Uterus (tissue), 4 donors: ENCODE data around the gene TRIM33. TPM values are rescaled to one million over a fixed set of nuclear protein-coding genes. Genes with fewer than 3 reads are reported as not detected.
"Not testable (repeated sequence)": the region's sequence is repeated elsewhere in the genome, so short reads cannot be mapped to it uniquely, and the experiment has no call there.

Source experiments
- DNase-seq, 2 donors: peaks; one replicate each; pipeline ENCODE4 v3.0.0-alpha.2; 2019 to 2020
- H3K27ac ChIP-seq, 2 donors: fragments of 200-600 bp; sonication (generic); 1 replicate in 1 of 2; 2 replicates in 1 of 2; pipeline ENCODE4 v1.5.1; 2016 to 2018
- H3K27me3 ChIP-seq, 2 donors: fragments of 200-600 bp; sonication (generic); one replicate each; pipeline ENCODE4 v1.5.1; 2018 to 2019; ENCODE audit warnings: control low read depth in 1 of 2
- H3K36me3 ChIP-seq, 2 donors: fragments of 200-600 bp; sonication (generic); one replicate each; pipeline ENCODE4 v1.5.1; 2019; ENCODE audit warnings: control low read depth in 1 of 2
- H3K4me1 ChIP-seq, 2 donors: fragments of 200-600 bp; sonication (generic); one replicate each; pipeline ENCODE4 v1.5.1; 2018 to 2019; ENCODE audit warnings: control low read depth in 1 of 2
- H3K4me3 ChIP-seq, 2 donors: fragments of 200-600 bp; sonication (generic); 1 replicate in 1 of 2; 2 replicates in 1 of 2; pipeline ENCODE4 v1.5.1; 2018 to 2019; ENCODE audit warnings: mild to moderate bottlenecking in 1 of 2
- H3K9me3 ChIP-seq, 2 donors: fragments of 200-600 bp; sonication (generic); one replicate each; pipeline ENCODE4 v1.5.1; 2019; ENCODE audit warnings: control low read depth in 1 of 2
- CTCF ChIP-seq, 4 experiments: fragments of 200-600 bp in 2 of 4; fragments of 450-650 bp in 2 of 4; sonication (generic) in 2 of 4; IDR thresholded peaks; one replicate each; pipeline ENCODE4 v1.5.1; 2016 to 2019; ENCODE audit warnings: antibody characterized with exemption in 4 of 4, mild to moderate bottlenecking in 2 of 4, moderate library complexity in 1 of 4
- POLR2A ChIP-seq, 2 donors: fragments of 450-650 bp; IDR thresholded peaks; one replicate each; pipeline ENCODE4 v1.6.1; 2016; ENCODE audit warnings: antibody characterized with exemption in 2 of 2, mild to moderate bottlenecking in 1 of 2, moderate library complexity in 1 of 2
- intact Hi-C: fragments of 100-400 bp; cut with DNase I; formaldehyde crosslinking; loops from one replicate; pipeline ENCODE4 v1.15.1; 2023; ENCODE audit warnings: low total_unique reads
- total RNA-seq, 4 donors: library from RNA; depleted of rRNA in 3 of 4; stranded (reverse); fragments of >200 nt in 3 of 4; gene quantifications; one replicate each; pipeline versions ENCODE4 v1.1.0 to v1.2.4, GENCODE V29; 2014 to 2023
- donor health status: DM: yes; HTN: yes; CAD: no.

TRIM33 gene
- total RNA-seq, 4 donors from 2014 or later = 23.6 to 73.7 (median 50.8) TPM

GRCh38 chr1:114431026-114431425 lies 80.0 kb downstream of the TRIM33 start:
- H3K27ac ChIP-seq = no peak overlapping the region
- H3K27me3 ChIP-seq = no peaks in the 10 kb centered on the region
- intact Hi-C loops = no loop called here
- H3K36me3 ChIP-seq = no peaks in the 10 kb centered on the region
- DNase-seq = no peak
- H3K4me3 ChIP-seq = no peak overlapping the region
- H3K9me3 ChIP-seq = no peaks in the 10 kb centered on the region
- H3K4me1 ChIP-seq = no peaks in the 10 kb centered on the region
- TF ChIP-seq POLR2A (IDR thresholded peaks at IDR 0.05) = no peak
- TF ChIP-seq CTCF (IDR thresholded peaks at IDR 0.05) = no peak

GRCh38 chr1:114428083-114428754 lies 82.8 kb downstream of the TRIM33 start:
- Histone ChIP-seq H3K4me3 (no peak overlapping the region), H3K4me1 (no peaks in the 10 kb centered on the region)
- intact Hi-C loops = no loop called here

GRCh38 chr1:114427612-114428011 lies 83.4 kb downstream of the TRIM33 start:
- Histone ChIP-seq H3K27ac (no peak overlapping the region), H3K4me1 (no peaks in the 10 kb centered on the region), H3K4me3 (no peak overlapping the region), H3K36me3 (no peaks in the 10 kb centered on the region), H3K27me3 (no peaks in the 10 kb centered on the region), H3K9me3 (no peaks in the 10 kb centered on the region)
- TF ChIP-seq POLR2A (IDR thresholded peaks at IDR 0.05) = no peak
- TF ChIP-seq CTCF (IDR thresholded peaks at IDR 0.05) = no peak
- DNase-seq = no peak
- intact Hi-C loops = no loop called here

More at GRCh38 chr1:114428083-114428754, 82.8 kb downstream of the TRIM33 start:
- TF ChIP-seq CTCF (IDR thresholded peaks at IDR 0.05) (peak; percentile 21 to 34 (median 22)), POLR2A (IDR thresholded peaks at IDR 0.05) (no peak)
- no peak for DNase-seq
- no peaks in the 10 kb centered on the region for H3K36me3 ChIP-seq
- no peak overlapping the region for H3K27ac ChIP-seq
- H3K27me3 ChIP-seq = no peaks in the 10 kb centered on the region
- H3K9me3 ChIP-seq = no peaks in the 10 kb centered on the region

- no peak overlapping the region for H3K27ac ChIP-seq
- H3K4me3 ChIP-seq = no peak overlapping the region
- DNase-seq = no peak
- H3K4me1 ChIP-seq = no peaks in the 10 kb centered on the region
- H3K27me3 ChIP-seq = no peaks in the 10 kb centered on the region
- intact Hi-C loops = no loop called here
- no peaks in the 10 kb centered on the region for H3K36me3 ChIP-seq
- H3K9me3 ChIP-seq = no peaks in the 10 kb centered on the region
- TF ChIP-seq POLR2A (IDR thresholded peaks at IDR 0.05) = no peak
These were observed 87.5 kb downstream of the TRIM33 start for GRCh38 chr1:114423455-114423854.

- H3K36me3 ChIP-seq, H3K9me3 ChIP-seq, intact Hi-C loops, H3K27me3 ChIP-seq, H3K4me1 ChIP-seq, H3K4me3 ChIP-seq, H3K27ac ChIP-seq, DNase-seq: not testable (repeated sequence)
These were observed 92.1 kb downstream of the TRIM33 start for GRCh38 chr1:114418948-114419347.

GRCh38 chr1:114397601-114398000 lies 113.4 kb downstream of the TRIM33 start:
- H3K4me3 ChIP-seq = no peak overlapping the region
- H3K9me3 ChIP-seq = no peaks in the 10 kb centered on the region
- H3K36me3 ChIP-seq = no peaks in the 10 kb centered on the region
- no peak for DNase-seq
- intact Hi-C loops = no loop called here
- H3K4me1 ChIP-seq = no peaks in the 10 kb centered on the region
- no peak overlapping the region for H3K27ac ChIP-seq
- H3K27me3 ChIP-seq = no peaks in the 10 kb centered on the region
- TF ChIP-seq POLR2A (IDR thresholded peaks at IDR 0.05) (no peak), CTCF (IDR thresholded peaks at IDR 0.05) (no peak)
